ENCODE measurements around the gene ABAT.
A peak's percentile ranks its signal among the peaks of the same experiment; 100 is the strongest.
"Not testable (repeated sequence)": the region's sequence is repeated elsewhere in the genome, so short reads cannot be mapped to it uniquely, and the experiment has no call there.

The ABAT gene

GRCh38 chr16:8649829-8650554, 24.4 kb upstream of the ABAT start:
- DNase-seq (ENCODE audit: low read depth in 2 of 2) = no peak

GRCh38 chr16:8651958-8652357, 22.5 kb upstream of the ABAT start:
- DNase-seq (ENCODE audit: low read depth in 2 of 2) = not testable (repeated sequence)

- DNase-seq (ENCODE audit: low read depth in 2 of 2) = peak; percentile 15 to 45
Measured at GRCh38 chr16:8655184-8655717, 19.2 kb upstream of the ABAT start.

GRCh38 chr16:8656376-8656775, 18.0 kb upstream of the ABAT start:
- no peak for DNase-seq (ENCODE audit: low read depth in 2 of 2)

- DNase-seq (ENCODE audit: low read depth in 2 of 2) = peak; percentile 37 to 52
Measured at GRCh38 chr16:8660841-8661301, 13.5 kb upstream of the ABAT start.

GRCh38 chr16:8661703-8662102, 12.7 kb upstream of the ABAT start:
- no peak for DNase-seq (ENCODE audit: low read depth in 2 of 2)

- no peak for DNase-seq (ENCODE audit: low read depth in 2 of 2)
Measured at GRCh38 chr16:8663192-8664089, 11.0 kb upstream of the ABAT start.

GRCh38 chr16:8665529-8665928, 8.9 kb upstream of the ABAT start:
- no peak for DNase-seq (ENCODE audit: low read depth in 2 of 2)

GRCh38 chr16:8667492-8667891, 6.9 kb upstream of the ABAT start:
- DNase-seq (ENCODE audit: low read depth in 2 of 2) = no peak

GRCh38 chr16:8668113-8668512, 6.3 kb upstream of the ABAT start:
- DNase-seq (ENCODE audit: low read depth in 2 of 2) = no peak

- DNase-seq (ENCODE audit: low read depth in 2 of 2) = no peak
Measured at GRCh38 chr16:8669481-8669880, 4.9 kb upstream of the ABAT start.

- DNase-seq (ENCODE audit: low read depth in 2 of 2) = no peak
Measured at GRCh38 chr16:8670014-8670560, 4.3 kb upstream of the ABAT start.

- no peak for DNase-seq (ENCODE audit: low read depth in 2 of 2)
Measured at GRCh38 chr16:8673611-8674412, 605 bp upstream of the ABAT start.

GRCh38 chr16:8675183-8676159, 1.1 kb downstream of the ABAT start:
- peak; percentile 20 to 41 for DNase-seq (ENCODE audit: low read depth in 2 of 2)

- DNase-seq (ENCODE audit: low read depth in 2 of 2) = no peak
Measured at GRCh38 chr16:8676160-8676547, 1.7 kb downstream of the ABAT start.

GRCh38 chr16:8676737-8677375, 2.4 kb downstream of the ABAT start:
- DNase-seq (ENCODE audit: low read depth in 2 of 2) = no peak

- DNase-seq (ENCODE audit: low read depth in 2 of 2) = no peak
Measured at GRCh38 chr16:8677481-8677880, 3.1 kb downstream of the ABAT start.

GRCh38 chr16:8678068-8678927, 3.9 kb downstream of the ABAT start:
- no peak for DNase-seq (ENCODE audit: low read depth in 2 of 2)

- DNase-seq (ENCODE audit: low read depth in 2 of 2) = no peak
Measured at GRCh38 chr16:8679151-8679550, 4.7 kb downstream of the ABAT start.

Measured in stimulated activated CD4-positive, alpha-beta T cell treated with anti-CD3 and anti-CD28 coated beads, Interleukin-4, amount 100 ng/mL, for 48 hours (primary cell).